ENCODE measurements around the gene FZD7.

- TF ChIP-seq CTCF (IDR thresholded peaks at IDR 0.05) (no peak), POLR2A (IDR thresholded peaks at IDR 0.05) (no peak)
Observed at GRCh38 chr2:202046572-202046971, 12.9 kb downstream of the FZD7 start.

All from testis (tissue), 2 donors.